ENCODE measurements around the gene ADGRD1. TPM values are rescaled to one million over a fixed set of nuclear protein-coding genes. Genes with fewer than 3 reads are reported as not detected.

ADGRD1 gene
- polyA plus RNA-seq, 3 donors: 4.7 to 17.9 (median 4.9) TPM

GRCh38 chr12:130949806-130950205 is 3.9 kb upstream of the ADGRD1 start:
- Mint-ChIP-seq H3K9me3 (peaks cover 12 to 15% (median 14%) of the 10 kb centered on the region in 7 donors), H3K4me3 (no peak overlapping the region), H3K27ac (peak overlapping the region in 1 of 7 donors; percentile 57), H3K4me1 (peaks cover 34% of the 10 kb centered on the region), H3K27me3 (ENCODE audit: low read depth in 3 of 3) (peaks cover 10 to 22% (median 10%) of the 10 kb centered on the region in 3 donors), H3K36me3 (no peaks in the 10 kb centered on the region)
- intact Hi-C loops (cut with micrococcal nuclease): no loop called here
- Histone ChIP-seq H3K4me3 (replicated peaks in 1 of 3; ENCODE audit: low read depth in 2 of 3, low read length in 3 of 3) (no peak overlapping the region), H3K4me1 (ENCODE audit: control insufficient read depth in 1 of 2, insufficient read depth in 2 of 2, low read length in 2 of 2) (peaks cover 19 to 29% of the 10 kb centered on the region in 2 donors), H3K9me3 (replicated peaks in 1 of 2; ENCODE audit: control insufficient read depth in 1 of 2, insufficient read depth in 1 of 2, low read length in 2 of 2) (peaks cover 6 to 12% of the 10 kb centered on the region in 2 donors), H3K27ac (ENCODE audit: low read depth in 1 of 2, low read length in 2 of 2) (no peak overlapping the region), H4K20me1 (ENCODE audit: insufficient read depth, low read length) (no peaks in the 10 kb centered on the region), H3K9ac (ENCODE audit: insufficient read depth, low read length, poor library complexity, severe bottlenecking) (no peak overlapping the region), H3K36me3 (replicated peaks in 1 of 2; ENCODE audit: control insufficient read depth in 1 of 2, insufficient read depth in 2 of 2, low read length in 2 of 2) (no peaks in the 10 kb centered on the region), H3K4me2 (replicated peaks; ENCODE audit: extremely low read depth, low read length, poor library complexity, severe bottlenecking) (no peak overlapping the region), H3K79me2 (ENCODE audit: insufficient read depth, low read length) (no peaks in the 10 kb centered on the region), H3K27me3 (ENCODE audit: control insufficient read depth in 2 of 2, insufficient read depth in 2 of 2, low read length in 2 of 2) (no peaks in the 10 kb centered on the region), H2AFZ (ENCODE audit: insufficient read depth, low read depth, low read length, poor library complexity, severe bottlenecking) (no peak overlapping the region)
- no peak for DNase-seq
- WGBS (ENCODE audit: insufficient coverage): 99% methylated on average over 9 of the region's 11 CpGs
- TF ChIP-seq CTCF (IDR thresholded peaks at IDR 0.05): no peak

- Histone ChIP-seq H3K9me3 (replicated peaks in 1 of 2; ENCODE audit: control insufficient read depth in 1 of 2, insufficient read depth in 1 of 2, low read length in 2 of 2) (no peaks in the 10 kb centered on the region), H3K36me3 (replicated peaks in 1 of 2; ENCODE audit: control insufficient read depth in 1 of 2, insufficient read depth in 2 of 2, low read length in 2 of 2) (no peaks in the 10 kb centered on the region), H3K27ac (ENCODE audit: low read depth in 1 of 2, low read length in 2 of 2) (no peak overlapping the region), H3K9ac (ENCODE audit: insufficient read depth, low read length, poor library complexity, severe bottlenecking) (no peak overlapping the region), H3K27me3 (ENCODE audit: control insufficient read depth in 2 of 2, insufficient read depth in 2 of 2, low read length in 2 of 2) (no peaks in the 10 kb centered on the region), H3K4me1 (ENCODE audit: control insufficient read depth in 1 of 2, insufficient read depth in 2 of 2, low read length in 2 of 2) (peaks cover 36 to 47% of the 10 kb centered on the region in 2 donors), H3K4me3 (replicated peaks in 1 of 3; ENCODE audit: low read depth in 2 of 3, low read length in 3 of 3) (no peak overlapping the region), H3K4me2 (replicated peaks; ENCODE audit: extremely low read depth, low read length, poor library complexity, severe bottlenecking) (no peak overlapping the region), H4K20me1 (ENCODE audit: insufficient read depth, low read length) (no peaks in the 10 kb centered on the region), H3K79me2 (ENCODE audit: insufficient read depth, low read length) (peaks cover 5% of the 10 kb centered on the region), H2AFZ (ENCODE audit: insufficient read depth, low read depth, low read length, poor library complexity, severe bottlenecking) (no peak overlapping the region)
- Mint-ChIP-seq H3K27ac (peak overlapping the region in 1 of 7 donors; percentile 74), H3K4me3 (no peak overlapping the region), H3K4me1 (peaks cover 46% of the 10 kb centered on the region), H3K36me3 (no peaks in the 10 kb centered on the region), H3K9me3 (peaks cover 0 to 2% (median 0%) of the 10 kb centered on the region in 7 donors), H3K27me3 (ENCODE audit: low read depth in 3 of 3) (peaks cover 2 to 14% (median 12%) of the 10 kb centered on the region in 3 donors)
- TF ChIP-seq CTCF (IDR thresholded peaks at IDR 0.05): no peak
- 92% methylated on average over 13 of the region's 13 CpGs for WGBS (ENCODE audit: insufficient coverage)
- intact Hi-C loops (cut with micrococcal nuclease): no loop called here
- no peak for DNase-seq
Measured at GRCh38 chr12:130951636-130952035, 2.1 kb upstream of the ADGRD1 start.
